HK-2 (cell line): Measurements from ENCODE around the gene ADCK1.
"Not testable (repeated sequence)": the region's sequence is repeated elsewhere in the genome, so short reads cannot be mapped to it uniquely, and the experiment has no call there.

Experiments
- DNase-seq: peaks from one replicate; pipeline ENCODE4 v3.0.0-alpha.2; 2018; ENCODE audit not compliant: unreplicated experiment

The ADCK1 gene

DNA sequence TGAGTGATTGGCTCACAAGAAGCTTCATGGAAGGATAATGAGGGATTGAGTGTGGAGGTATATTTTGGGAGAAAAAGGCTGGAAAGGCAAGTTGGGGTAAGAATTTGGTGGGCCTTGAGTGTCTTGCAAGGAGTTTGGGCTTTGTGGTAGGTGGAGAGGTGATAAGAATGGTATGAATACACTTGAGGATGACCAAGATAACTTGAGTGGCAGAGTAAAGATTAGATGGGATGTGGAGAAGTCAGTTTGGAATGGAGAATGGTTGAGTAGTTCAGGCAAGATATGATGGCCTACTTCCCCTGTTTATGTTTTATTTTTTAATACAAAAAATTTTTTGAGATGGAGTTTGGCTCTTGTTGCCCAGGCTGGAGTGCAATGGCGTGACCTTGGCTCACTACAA, 9.1 kb downstream of the ADCK1 start:
- no peak for DNase-seq

DNA sequence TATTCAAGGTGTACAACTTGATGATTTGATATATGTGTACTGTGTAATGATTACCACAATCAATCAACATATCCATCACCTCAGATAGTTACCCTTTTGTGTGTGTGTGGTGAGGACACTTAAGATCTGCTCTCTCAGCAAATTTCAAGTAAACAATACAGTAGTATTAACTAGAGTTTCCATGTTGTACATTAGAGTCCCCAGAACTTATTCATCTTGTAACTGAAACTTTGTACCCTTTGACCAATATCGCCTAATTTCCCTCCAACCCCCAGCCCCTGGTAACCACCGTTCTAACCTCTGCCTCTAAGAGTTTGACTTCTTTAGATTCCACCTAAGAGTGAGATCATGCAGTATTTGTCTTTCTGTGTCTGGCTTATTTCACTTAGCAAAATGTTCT, 12.1 kb downstream of the ADCK1 start:
- no peak for DNase-seq

DNA sequence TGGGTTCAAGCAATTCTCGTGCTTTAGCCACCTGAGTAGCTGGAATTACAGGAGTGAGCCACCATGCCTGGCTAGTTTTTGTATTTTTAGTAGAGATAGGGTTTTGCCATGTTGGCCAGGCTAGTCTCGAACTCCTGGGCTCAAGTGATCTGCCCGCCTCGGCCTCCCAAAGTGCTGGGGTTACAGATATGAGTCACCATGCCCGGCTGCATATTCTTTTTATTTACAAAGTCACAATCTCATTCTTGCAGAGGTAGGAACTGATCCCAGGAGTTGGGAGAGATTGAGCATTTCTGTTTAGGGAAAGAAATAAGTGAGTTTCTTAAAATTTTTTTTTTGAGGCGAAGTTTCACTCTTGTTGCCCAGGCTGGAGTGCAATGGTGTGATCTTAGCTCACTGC, 12.8 kb downstream of the ADCK1 start:
- DNase-seq: not testable (repeated sequence)

DNA sequence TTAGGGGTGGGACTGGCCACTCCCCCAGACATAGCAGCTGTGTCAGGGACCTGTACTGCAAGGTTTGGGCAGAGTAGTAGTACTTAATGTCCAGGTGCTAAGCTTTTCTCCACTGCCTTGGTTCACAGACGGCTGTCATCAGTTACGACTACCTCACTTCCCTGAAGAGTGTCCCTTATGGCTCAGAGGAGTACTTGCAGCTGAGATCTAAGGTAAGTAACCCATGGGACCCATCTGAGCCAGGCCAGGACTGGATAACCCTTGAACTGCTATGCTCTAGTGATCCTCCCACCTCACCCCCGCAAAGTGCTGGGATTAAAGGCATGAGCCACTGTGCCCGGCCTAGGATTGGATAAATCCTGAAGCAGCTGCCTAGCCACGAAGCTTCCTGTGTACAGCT, 22.4 kb downstream of the ADCK1 start:
- no peak for DNase-seq

DNA sequence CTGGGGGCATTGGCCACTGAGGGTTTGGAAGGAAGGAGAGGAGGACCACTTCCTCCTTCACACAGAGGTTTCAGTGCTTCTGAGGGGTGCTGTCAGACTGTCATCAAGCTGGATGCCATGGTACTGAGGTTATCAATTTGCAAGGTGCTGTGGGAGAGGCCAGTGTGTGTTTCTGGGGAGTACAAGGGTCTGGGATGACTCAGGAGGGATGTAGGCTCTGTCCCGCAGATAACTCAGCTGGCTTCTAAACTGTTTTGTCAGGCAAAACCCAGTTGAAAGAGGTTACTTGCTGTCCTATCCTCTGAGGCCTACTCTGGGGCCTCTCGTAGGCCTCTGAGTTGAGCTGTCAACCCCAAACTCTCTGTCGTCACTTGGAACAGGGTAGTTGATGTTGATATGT, 22.8 kb downstream of the ADCK1 start:
- no peak for DNase-seq

DNA sequence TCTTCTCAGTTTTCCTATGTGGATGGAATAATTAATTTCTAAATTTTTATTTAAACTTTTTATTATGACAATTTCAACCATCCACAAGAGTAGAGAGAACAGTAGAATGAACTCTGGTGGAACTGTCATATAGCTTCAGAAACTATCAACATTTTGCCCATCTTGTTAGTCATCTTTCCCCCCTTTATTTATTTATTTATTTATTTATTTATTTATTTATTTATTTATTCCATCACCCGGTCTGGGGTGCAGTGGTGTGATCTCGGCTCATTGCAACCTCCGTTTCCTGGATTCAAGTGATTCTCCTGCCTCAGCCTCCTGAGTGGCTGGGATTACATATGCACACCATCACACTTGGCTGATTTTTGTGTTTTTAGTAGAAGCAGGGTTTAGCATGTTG, 23.5 kb downstream of the ADCK1 start:
- DNase-seq: no peak

DNA sequence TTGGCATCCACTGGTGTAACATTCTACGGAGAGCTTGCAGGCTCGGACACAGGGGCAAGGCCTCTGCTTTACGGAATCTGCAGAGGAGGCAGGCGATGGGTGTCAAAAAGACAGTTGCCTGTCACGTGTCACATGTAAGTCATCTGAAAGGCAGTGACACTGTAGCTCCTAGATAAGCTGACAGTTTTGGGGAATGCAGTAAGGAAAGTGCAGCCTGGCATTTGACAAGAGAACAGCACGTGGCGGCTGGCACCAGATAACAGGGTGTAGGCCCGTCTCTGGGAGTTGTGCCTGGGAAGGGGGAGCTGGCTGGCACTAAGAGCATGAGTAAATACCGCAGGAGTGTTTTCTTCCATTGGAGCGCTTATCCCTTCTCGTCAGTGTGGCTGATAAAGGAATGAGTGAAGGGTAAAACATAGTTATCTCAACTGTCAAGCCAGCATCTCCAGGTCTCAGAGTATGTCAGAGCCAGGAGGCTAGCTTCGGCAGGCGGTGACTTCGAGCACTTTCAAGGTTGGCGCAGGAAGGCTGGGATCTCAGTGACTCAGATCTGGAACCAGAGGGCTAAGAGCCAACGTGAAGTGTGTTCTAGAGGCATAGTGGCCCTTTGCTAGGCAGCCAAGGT, 26.1 kb downstream of the ADCK1 start:
- DNase-seq: no peak

DNA sequence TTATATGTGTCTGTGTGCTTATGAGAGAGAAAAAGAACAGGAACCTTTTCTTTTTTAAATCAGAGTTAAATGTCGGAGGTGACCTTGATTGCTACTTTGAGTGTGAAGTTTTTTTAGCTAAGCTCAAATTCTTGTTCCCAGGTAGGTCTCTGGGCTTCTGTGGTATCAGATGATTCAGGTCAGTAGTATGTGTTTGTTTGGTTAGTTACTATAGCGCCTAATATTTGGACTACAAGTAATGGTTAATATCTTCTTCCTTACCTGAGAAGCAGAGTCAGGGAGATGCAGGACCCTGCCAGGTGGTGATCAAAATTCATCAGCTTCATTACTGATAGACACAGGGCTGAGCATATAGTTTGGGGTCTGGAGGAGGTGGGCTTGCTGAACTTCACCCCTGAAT, 30.8 kb downstream of the ADCK1 start:
- DNase-seq: no peak

DNA sequence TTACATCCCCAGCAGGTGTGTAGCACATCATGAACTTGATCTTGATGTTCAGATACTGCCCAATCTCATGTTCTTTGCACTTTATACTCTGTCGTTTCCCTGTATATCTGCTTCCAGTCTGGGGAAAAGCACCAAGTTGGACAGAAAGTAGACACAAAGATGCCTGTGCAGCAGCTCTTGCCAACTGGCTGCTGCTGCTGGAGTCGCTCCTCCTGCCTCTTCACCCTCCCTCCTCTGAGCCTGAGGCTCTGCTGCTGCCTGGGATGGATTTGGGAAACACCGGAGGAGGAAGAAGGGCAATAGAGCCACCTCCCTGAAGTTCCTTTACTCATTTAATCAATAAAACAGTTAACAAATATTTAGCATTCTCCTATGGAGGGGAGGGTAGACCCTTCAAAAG, 32.4 kb downstream of the ADCK1 start:
- no peak for DNase-seq

DNA sequence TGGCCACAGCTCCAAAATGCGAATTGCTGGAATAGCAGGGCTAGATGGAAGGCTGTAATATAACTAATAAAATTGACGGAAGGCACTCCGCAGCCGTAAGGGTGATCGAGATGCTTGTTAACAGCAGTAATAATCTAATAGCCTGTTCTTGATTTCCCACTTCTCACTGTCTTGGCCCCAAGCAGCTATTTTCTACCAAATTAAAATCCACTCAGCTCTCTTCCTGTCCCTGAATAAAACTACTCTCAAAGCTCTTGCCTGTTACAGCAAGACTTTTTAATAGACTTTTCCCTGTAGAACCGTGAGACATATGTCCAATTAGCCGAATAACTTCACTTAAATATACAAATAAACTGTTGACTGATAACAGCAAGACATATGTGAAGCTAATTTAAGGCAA, 38.0 kb downstream of the ADCK1 start:
- DNase-seq: no peak

DNA sequence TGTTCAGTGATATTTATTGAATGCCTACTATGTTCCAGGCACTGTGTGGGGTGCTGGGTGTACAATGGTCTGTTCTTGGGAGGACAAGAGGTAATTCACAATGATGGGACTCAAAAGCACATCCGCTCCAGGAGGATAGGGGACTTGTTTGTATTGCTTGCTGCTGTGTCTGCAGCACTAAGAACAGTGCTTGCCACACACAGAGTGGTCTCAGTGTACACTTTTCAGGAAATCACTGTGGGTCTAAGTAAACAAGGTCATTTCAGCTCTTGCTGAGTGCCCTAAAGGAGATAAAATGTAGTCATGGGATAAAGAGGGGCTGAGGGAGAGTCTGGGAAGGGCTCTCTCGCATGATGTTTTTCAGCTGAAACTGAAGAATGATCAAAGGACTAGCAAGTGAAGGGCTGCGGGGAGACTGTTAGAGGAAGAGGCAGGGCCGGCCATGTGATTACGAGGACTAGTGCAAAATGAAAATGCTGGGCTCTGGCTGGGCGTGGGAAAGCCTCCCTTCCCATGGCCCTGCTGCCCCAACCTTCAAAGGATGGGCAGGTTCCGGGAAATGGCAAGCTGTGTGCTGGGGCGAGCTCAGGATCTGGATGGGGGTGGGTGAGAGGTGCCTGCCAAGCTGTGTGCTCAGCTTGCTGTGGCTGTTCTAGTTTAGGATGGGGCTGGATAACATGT, 39.1 kb downstream of the ADCK1 start:
- DNase-seq: no peak

DNA sequence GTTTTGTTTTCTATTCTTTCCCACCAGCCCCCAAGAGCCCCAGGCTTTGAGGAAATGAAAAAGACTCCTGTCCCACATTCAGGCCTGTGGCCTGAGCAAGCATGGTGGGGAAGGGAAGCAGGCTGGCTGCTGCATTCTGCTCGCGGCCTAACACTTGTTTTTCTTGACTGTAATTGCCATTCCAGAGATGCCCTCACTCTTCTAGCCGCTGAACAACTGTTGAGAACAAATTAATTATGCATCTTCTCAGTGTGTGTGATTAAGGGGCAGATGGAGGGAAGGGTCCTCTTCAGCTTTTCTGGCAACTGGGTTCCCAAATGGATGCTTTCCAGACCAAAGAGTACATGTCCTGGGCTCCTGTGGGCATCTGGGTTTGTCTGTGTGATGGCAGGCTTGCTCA, 43.3 kb downstream of the ADCK1 start:
- no peak for DNase-seq

DNA sequence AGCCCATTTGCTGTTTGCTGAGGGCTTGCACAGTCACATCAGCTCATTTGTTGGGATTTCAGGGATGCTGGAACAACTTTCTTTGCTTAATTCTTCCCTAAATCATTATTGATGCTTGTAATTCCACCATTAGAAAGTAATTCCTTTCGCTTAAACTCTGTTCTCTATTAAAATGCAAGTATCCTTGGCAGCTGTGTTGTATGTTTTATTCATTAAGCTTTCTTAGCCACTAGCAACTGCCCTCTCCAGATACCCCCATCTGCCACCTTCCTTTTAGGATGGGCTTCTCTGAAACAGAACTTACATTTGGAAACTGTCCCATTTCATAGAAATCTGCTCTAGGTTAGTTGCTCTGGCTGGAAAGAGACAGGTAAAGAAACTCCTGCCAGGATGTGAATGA, 43.7 kb downstream of the ADCK1 start:
- no peak for DNase-seq

DNA sequence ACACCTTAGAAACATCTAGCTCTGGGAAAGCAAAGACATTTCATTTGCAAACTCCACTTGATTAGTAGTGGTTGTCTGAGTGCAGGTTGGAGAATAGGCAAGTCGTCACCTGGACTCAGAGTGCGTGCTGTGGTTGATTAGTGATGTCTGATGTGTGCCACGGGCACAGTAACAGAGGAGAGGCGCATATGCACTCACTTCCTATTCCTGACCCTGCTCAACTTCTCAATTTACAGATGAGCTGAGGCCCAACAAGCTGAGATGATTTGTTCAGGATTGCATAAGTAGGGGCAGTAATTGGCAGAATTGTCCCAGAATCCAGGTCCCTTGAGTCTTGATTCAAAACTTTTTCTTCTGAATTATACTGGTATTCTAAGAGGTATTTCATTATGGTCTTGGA, 44.9 kb downstream of the ADCK1 start:
- DNase-seq: no peak

DNA sequence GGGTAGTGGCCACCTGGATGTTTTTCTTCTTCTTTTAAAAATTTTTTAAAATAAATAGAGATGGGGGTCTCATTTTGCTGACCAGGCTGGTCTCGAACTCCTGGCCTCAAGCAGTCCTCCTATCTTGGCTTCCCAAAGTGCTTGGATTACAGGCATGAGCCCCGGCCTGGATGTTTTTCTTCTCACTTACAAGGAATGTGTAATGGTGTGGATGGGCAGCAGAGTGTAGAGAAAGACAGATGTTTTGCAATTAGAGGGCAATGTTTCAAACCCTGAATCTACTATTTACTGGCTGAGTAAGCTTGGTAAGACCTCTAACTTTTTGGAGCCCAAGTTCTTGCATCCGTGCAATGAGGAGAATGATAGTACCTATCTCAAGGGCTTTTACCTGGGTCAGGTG, 48.1 kb downstream of the ADCK1 start:
- DNase-seq: no peak

DNA sequence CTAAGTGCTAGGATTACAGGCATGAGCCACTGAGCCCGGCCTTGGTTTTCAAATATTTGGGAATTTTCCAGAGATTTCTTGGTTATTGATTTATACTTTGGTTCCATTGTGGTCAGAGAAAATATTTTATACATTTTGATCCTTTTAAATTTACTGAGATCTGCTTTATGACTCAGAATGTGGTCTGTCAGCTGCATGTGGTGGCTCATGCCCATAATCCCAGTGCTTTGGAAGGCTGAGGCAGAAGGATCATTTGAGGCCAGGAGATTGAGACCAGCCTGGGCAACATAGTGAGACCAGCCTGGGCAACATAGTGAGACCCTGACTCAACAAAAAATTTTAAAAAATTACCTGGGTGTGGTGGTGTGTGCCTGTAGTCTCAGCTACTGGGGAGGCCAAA, 49.8 kb downstream of the ADCK1 start:
- DNase-seq: no peak

DNA sequence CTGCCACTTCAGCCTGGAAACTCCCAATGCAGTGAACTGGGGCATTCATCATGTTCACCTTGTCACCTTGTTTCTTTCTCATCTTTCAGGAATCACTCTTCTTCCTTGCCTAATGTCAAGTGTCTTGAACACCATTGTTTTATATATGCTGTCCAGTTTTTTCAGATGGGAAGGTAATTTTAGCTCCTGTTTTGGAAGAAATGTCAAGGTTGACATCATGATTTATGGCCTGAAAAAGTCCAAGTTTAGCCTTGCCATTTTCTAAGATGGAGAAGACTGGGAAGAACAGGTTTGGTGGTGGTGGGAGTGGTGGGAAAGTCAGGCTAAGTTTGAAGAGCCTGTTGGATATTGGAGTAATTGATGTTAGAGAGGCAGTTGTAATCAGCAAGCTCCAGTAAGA, 54.0 kb downstream of the ADCK1 start:
- DNase-seq: no peak

DNA sequence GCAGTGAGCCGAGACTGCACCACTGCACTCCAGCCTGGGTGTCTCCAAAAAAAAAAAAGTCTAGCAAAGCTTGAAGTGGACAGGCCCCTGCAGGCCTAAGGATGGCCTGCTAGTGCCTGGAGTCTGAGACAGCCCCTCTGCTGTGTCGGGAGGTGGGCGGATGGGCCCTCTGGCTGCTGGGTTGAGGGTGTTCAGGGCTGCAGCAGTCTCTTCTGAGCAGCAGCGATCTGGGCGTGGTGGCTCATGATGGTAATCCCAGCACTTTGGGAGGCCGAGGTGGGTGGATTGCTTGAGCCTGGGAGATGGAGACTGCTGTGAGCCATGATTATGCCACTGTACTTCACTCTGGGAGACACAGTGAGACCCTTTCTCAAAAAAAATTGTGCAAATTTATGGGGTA, 57.0 kb downstream of the ADCK1 start:
- DNase-seq: no peak

DNA sequence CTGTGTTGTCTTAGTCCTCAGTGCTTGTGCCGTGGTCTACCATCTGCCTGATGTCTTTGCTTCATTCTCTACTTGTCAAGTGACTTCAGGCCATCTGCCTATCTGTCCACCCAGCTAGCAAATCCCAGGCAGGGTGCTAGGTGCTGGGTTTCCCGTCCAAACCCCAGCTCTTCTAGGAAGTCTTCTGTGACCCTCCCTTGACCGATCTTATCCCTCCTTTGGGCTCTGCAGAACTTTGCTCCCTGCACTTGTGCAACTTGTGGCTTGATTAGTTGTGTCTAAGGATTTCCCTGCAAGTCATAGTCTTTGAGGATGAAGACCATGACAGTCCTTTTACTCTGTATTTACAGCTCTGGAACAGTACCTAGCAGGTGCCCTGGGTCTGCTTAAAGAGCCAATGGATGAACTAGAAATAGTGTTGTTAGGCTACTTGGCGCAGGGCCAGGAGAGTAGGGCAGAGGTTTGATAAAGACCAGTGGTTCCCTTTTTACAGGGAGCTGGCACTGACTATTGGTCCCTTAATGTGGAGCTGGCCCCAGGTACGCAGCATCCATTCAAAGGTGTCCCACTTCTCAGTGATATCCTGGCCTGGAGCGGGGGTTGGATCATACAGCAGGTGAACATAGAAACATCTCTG, 60.1 kb downstream of the ADCK1 start:
- no peak for DNase-seq

DNA sequence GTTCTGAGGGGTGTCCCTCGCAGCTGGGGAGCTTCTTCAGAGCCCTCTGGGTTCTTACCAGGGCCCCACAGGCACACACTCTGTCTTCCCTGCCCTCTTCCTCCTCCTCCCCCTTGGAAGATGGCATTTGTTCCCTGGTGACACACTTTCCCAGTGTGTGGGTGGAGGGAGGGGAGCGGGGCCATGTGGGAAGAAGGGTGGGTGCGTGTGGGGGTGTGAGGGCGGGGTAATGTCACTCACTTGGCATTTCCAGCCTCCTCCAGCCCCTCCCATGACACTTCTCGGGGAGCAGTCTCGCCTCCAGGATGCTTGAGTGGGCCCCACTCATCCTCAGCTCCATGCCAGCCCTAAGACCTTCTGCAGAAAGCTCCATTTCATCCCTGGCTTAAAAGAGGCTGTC, 61.3 kb downstream of the ADCK1 start:
- DNase-seq: no peak

DNA sequence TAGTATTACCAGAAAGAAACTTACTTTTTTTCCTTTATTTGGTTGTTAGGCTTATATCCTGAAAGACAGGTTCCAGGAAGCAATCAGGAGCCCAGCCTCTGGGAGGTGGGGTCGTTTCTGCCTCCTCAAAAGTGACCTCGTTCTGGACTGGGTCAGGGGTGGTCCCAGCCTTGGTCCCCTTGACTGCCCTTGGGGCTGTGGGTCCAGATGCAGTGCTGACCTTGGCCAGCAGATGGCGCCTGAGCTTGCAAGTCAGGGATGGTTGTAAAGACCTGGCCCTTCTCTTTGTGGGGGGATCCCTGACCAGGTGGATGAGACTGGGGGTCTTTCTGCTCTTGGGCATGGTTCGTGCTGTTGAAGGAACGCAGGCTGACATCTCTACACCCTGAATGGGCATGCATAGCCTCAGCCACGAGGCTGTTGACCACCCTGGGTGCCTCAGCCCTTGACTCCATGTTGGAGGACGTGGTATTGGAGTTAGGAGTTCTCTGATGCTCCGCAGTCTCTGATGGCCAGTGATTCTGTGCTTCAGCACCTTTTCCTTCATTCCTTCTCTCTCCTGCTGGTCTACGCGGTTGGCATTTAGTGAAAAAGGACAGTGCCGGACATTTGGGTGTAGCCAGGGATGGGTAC, 62.4 kb downstream of the ADCK1 start:
- DNase-seq: peak; percentile 74

DNA sequence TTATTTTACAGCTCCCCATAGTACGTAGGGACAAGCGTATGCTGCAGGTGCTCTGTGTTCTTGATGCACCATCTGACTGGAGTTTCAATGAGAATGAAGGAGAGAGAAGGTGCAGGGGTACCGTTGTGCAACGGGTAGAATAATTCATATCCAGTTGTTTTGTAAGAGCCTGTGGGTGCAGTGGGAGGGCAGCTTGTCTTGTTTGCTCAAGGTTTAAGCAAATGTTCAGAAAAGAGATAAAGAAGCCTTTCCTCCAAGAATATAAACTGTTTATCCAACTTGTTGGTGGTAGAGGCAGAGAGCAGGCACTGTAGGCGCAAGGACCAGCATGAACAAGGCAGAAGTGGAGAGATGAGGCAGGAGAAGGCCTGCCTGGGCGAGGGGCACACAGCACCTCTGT, 64.2 kb downstream of the ADCK1 start:
- DNase-seq: no peak

DNA sequence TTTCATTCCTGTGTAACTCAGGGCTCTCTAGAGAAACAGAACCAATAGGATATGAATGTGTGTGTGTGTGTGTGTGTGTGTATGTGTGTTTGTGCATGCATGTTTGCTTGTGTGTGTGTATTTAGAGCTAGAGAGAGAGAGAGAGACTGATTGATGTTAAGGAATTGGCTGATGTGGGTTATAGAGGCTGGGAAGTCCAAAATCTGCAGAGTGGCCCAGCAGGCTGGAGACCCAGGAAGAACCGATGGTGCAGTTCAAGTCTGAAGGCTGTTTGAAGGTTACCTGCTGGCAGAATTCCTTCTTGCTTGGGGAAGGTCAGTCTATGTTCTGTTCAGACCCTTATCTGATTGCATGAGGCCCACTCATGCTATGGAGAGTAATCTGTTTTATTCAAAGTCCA, 64.7 kb downstream of the ADCK1 start:
- DNase-seq: no peak
